ENCODE data around the gene CHIA. TPM values are rescaled to one million over a fixed set of nuclear protein-coding genes. Genes with fewer than 3 reads are reported as not detected.

CHIA gene
- not detected in 2 replicates for total RNA-seq

GRCh38 chr1:111290630-111291029 is at the start of gene CHIA:
CHIA (plus strand) TSS chr1:111290851; CDS start chr1:111310468, 19,617 bp downstream.

Other genes with a start within 250 kb of the CHIA start
- gene DRAM2, start 150.8 kb upstream of the CHIA start, total RNA-seq = 39.3 and 57.6 TPM in 2 replicates
- gene CEPT1, start 150.6 kb upstream of the CHIA start, total RNA-seq = 32.8 and 44.1 TPM in 2 replicates
- gene DENND2D, start 90.2 kb upstream of the CHIA start, total RNA-seq = 0.63 and 1.1 TPM in 2 replicates
- not detected in 2 replicates for gene CHI3L2, start 63.1 kb upstream of the CHIA start, total RNA-seq
- gene OVGP1, start 136.9 kb downstream of the CHIA start, total RNA-seq = 0.47 and 0.63 TPM in 2 replicates
- gene WDR77, start 158.4 kb downstream of the CHIA start, total RNA-seq = 28.9 and 48.2 TPM in 2 replicates
- 297 and 316 TPM in 2 replicates for gene ATP5PB, start 158.6 kb downstream of the CHIA start, total RNA-seq
- gene C1orf162, start 183.1 kb downstream of the CHIA start, total RNA-seq = 0.09 and 0.19 TPM in 2 replicates
- gene ADORA3, start 212.8 kb downstream of the CHIA start, total RNA-seq = not detected in 2 replicates
- 0.09 and 0.27 TPM in 2 replicates for gene TMIGD3, start 212.8 kb downstream of the CHIA start, total RNA-seq